Measurements from ENCODE around the gene METTL13.

DNA sequence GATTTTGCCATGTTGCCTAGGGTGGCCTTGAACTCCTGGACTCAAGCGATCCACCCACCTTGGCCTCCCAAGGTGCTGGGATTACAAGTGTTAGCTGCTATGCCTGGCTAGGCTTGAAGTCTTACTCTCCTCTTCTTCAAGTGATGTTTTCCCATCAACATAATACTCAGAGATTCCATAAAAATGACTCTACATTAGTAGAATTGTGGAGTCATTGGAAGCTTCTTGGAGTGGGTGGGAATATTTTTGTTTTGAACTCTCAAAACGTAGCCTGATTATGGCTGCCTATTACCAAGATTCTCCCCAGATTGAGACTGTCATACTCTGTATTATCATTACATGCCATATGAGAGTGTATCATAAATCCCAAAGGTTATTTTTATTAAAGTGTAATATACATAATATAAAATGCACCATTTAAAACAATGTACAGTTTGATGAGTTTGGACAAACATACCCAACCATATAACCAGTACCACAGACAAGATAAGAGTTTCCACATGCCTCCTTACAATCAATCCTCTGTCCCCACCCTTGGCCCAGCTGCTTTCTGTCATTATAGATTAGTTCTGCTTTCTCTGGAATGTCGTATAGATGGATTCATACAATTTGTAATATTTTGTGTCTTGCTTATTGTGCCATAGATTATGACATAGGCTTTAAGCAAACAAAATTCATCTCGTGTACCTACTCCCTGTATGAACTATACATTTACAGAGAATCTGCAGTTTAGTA lies 51.8 kb downstream of the METTL13 start:
- TF ChIP-seq, protein P1, sequence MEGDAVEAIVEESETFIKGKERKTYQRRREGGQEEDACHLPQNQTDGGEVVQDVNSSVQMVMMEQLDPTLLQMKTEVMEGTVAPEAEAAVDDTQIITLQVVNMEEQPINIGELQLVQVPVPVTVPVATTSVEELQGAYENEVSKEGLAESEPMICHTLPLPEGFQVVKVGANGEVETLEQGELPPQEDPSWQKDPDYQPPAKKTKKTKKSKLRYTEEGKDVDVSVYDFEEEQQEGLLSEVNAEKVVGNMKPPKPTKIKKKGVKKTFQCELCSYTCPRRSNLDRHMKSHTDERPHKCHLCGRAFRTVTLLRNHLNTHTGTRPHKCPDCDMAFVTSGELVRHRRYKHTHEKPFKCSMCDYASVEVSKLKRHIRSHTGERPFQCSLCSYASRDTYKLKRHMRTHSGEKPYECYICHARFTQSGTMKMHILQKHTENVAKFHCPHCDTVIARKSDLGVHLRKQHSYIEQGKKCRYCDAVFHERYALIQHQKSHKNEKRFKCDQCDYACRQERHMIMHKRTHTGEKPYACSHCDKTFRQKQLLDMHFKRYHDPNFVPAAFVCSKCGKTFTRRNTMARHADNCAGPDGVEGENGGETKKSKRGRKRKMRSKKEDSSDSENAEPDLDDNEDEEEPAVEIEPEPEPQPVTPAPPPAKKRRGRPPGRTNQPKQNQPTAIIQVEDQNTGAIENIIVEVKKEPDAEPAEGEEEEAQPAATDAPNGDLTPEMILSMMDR (IDR thresholded peaks at IDR 0.05), result no peak
- TF ChIP-seq POLR2A (IDR thresholded peaks at IDR 0.05) (no peak), POLR2AphosphoS5 (IDR thresholded peaks at IDR 0.05) (no peak), EP300 (IDR thresholded peaks at IDR 0.05) (no peak)

Measured in gastroesophageal sphincter (tissue), 3 donors.